MG63 (cell line): Measurements from ENCODE around the gene TAF11L3. TPM values are rescaled to one million over a fixed set of nuclear protein-coding genes. Genes with fewer than 3 reads are reported as not detected.
"Not testable (repeated sequence)": the region's sequence is repeated elsewhere in the genome, so short reads cannot be mapped to it uniquely, and the experiment has no call there.

ENCODE experiments used
- DNase-seq: peaks from one replicate; pipeline ENCODE4 v3.0.0-alpha.2; 2020
- H3K27me3 ChIP-seq: fragments of 250-450 bp; sonication (Bioruptor Pico); 2 replicates; pipeline ENCODE4 v1.5.1; 2020; ENCODE audit warnings: mild to moderate bottlenecking, moderate library complexity
- H3K36me3 ChIP-seq: fragments of 250-450 bp; sonication (Bioruptor Pico); 2 replicates; pipeline ENCODE4 v1.5.1; 2020; ENCODE audit warnings: mild to moderate bottlenecking, moderate library complexity
- H3K4me3 ChIP-seq: fragments of 250-450 bp; sonication (Bioruptor Pico); 2 replicates; pipeline ENCODE4 v1.5.1; 2020; ENCODE audit warnings: mild to moderate bottlenecking, moderate library complexity
- H3K9me3 ChIP-seq: fragments of 250-450 bp; sonication (Bioruptor Pico); 2 replicates; pipeline ENCODE4 v1.5.1; 2020; ENCODE audit warnings: mild to moderate bottlenecking, moderate library complexity
- total RNA-seq: library from RNA; depleted of rRNA; stranded (reverse); fragments of >200 nt; shearing (Covaris generic); gene quantifications from 2 replicates; pipeline ENCODE4 v1.2.3, GENCODE V29; 2014; ENCODE audit warnings: low replicate concordance; rRNA removed

Gene TAF11L3
- total RNA-seq, 1 experiment from 2014 or later: not detected

GRCh38 chr5:17526504-17526903 is 8.3 kb downstream of the TAF11L3 start:
- H3K27me3 ChIP-seq, H3K9me3 ChIP-seq, H3K36me3 ChIP-seq, DNase-seq, H3K4me3 ChIP-seq: not testable (repeated sequence)

DNA sequence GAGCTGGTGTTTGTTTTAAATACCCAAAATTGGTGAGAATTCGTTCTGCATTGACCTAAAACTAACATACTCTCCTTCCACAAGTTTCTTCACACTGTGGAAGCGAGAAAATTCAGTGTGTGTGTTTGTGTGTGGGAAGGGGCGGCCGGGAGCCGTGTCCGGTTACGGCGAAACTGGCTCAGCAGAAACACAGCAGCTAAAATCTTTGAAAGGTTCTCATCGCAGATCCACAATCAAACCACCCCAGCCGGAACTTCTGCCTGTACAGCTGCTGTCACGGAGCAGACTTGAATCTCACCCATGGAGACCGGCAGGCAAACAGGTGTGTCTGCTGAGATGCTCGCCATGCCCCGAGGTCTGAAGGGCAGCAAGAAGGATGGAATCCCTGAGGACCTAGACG is 10.2 kb downstream of the TAF11L3 start, which contains the start of gene TAF11L6:
Gene TAF11L6 (plus strand): TSS at position 301 of the 400 bp plus-strand sequence.
- not testable (repeated sequence) for H3K36me3 ChIP-seq, H3K27me3 ChIP-seq, H3K4me3 ChIP-seq, DNase-seq, H3K9me3 ChIP-seq

Other genes with a start within 250 kb of the TAF11L3 start
- gene TAF11L2, start 20.1 kb upstream of the TAF11L3 start, total RNA-seq: not detected in 2 replicates
- not detected in 2 replicates for gene TAF11L4, start 3.4 kb downstream of the TAF11L3 start, total RNA-seq
- not detected in 2 replicates for gene TAF11L5, start 6.9 kb downstream of the TAF11L3 start, total RNA-seq
- not detected in 2 replicates for gene TAF11L6, start 10.3 kb downstream of the TAF11L3 start, total RNA-seq
- not detected in 2 replicates for gene TAF11L7, start 67.4 kb downstream of the TAF11L3 start, total RNA-seq
- not detected in 2 replicates for gene TAF11L8, start 72.6 kb downstream of the TAF11L3 start, total RNA-seq
- gene TAF11L9, start 76.0 kb downstream of the TAF11L3 start, total RNA-seq: not detected in 2 replicates
- gene TAF11L10, start 79.5 kb downstream of the TAF11L3 start, total RNA-seq: not detected in 2 replicates
- gene TAF11L11, start 85.8 kb downstream of the TAF11L3 start, total RNA-seq: not detected in 2 replicates
- not detected in 2 replicates for gene TAF11L12, start 92.0 kb downstream of the TAF11L3 start, total RNA-seq
- not detected in 2 replicates for gene TAF11L13, start 113.7 kb downstream of the TAF11L3 start, total RNA-seq
- gene TAF11L14, start 116.1 kb downstream of the TAF11L3 start, total RNA-seq: not detected in 2 replicates